Measurements from ENCODE around the gene LRP1-AS. TPM values are rescaled to one million over a fixed set of nuclear protein-coding genes. Genes with fewer than 3 reads are reported as not detected.

Gene LRP1-AS
- total RNA-seq, 1 experiment from 2014 or later: not detected

DNA sequence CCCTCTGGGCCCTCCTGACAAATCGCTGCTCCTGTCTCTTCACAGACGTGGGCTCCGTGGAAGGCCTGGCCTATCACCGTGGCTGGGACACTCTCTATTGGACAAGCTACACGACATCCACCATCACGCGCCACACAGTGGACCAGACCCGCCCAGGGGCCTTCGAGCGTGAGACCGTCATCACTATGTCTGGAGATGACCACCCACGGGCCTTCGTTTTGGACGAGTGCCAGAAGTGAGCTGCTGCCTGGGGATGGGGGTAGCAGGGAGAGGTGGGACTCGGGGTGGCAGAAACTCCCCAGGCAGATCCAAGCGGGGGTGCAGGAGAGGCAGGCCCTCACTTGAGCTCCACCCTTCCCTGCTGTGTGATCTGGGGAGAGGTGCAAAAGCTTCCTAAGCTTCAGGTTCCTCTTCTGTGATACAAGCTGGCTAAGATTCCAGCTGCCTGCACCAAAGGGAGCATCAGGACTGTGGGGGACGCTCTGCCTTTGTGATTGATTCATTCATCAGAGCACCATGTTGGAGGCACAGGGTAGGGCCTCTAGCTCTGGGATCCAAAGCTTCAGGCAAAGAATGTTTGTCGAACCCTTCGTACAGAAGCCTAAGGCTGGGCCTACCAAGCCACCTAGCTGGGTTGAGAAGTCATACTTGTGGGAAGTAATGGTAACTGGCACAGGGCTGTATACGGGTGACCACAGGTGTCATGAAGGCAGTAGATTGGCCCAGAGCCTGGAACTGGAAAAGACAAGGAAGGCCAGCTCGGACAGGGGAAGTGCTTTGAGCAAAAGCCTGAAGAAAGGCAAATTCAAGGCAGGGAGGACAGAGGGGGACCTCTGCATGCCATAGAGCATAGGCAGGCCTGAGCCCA lies 40.0 kb upstream of the LRP1-AS start:
- intact Hi-C loops (cut with micrococcal nuclease; ENCODE audit: unreplicated experiment): no loop called here
- no peak for DNase-seq
- Mint-ChIP-seq H3K27me3 (ENCODE audit: unreplicated experiment) (peaks cover 9% of the 10 kb centered on the region), H3K4me1 (ENCODE audit: low read depth, unreplicated experiment) (no peaks in the 10 kb centered on the region), H3K27ac (ENCODE audit: unreplicated experiment) (no peak overlapping the region), H3K36me3 (ENCODE audit: insufficient read depth, unreplicated experiment) (peaks cover 7% of the 10 kb centered on the region), H3K4me3 (ENCODE audit: low read depth, unreplicated experiment) (no peak overlapping the region), H3K9me3 (ENCODE audit: low read depth, unreplicated experiment) (peaks cover 2% of the 10 kb centered on the region)
- CTCF ChIA-PET: interaction anchor here (0.5 to 1.1 kb wide), 2 partner anchors 59 to 441 kb away, joined by 3 read pairs; partner anchors contain the start of gene LRP1
- BruUV-seq (replicated peaks): no TSS peak
- no peak for TF ChIP-seq CTCF (IDR thresholded peaks at IDR 0.05; ENCODE audit: unreplicated experiment)

GRCh38 chr12:57185906-57186508 lies 38.6 kb upstream of the LRP1-AS start:
- H3K4me3 Mint-ChIP-seq (ENCODE audit: low read depth, unreplicated experiment): no peak overlapping the region
- TF ChIP-seq CTCF (IDR thresholded peaks at IDR 0.05; ENCODE audit: unreplicated experiment): no peak
- CTCF ChIA-PET: interaction anchor here (1.0 to 6.0 kb wide), 3 partner anchors 10 to 62 kb away, joined by 3 to 39 read pairs (median 3); partner anchors contain the start of gene LRP1
- no TSS peak for BruUV-seq (replicated peaks)
- no peak overlapping the region for H3K27ac Mint-ChIP-seq (ENCODE audit: unreplicated experiment)
- H3K36me3 Mint-ChIP-seq (ENCODE audit: insufficient read depth, unreplicated experiment): peaks cover 4% of the 10 kb centered on the region
- no peaks in the 10 kb centered on the region for H3K4me1 Mint-ChIP-seq (ENCODE audit: low read depth, unreplicated experiment)
- no peaks in the 10 kb centered on the region for H3K9me3 Mint-ChIP-seq (ENCODE audit: low read depth, unreplicated experiment)
- intact Hi-C loops (cut with micrococcal nuclease; ENCODE audit: unreplicated experiment): no loop called here
- DNase-seq: no peak
- peaks cover 9% of the 10 kb centered on the region for H3K27me3 Mint-ChIP-seq (ENCODE audit: unreplicated experiment)

GRCh38 chr12:57185403-57185802 lies 38.0 kb upstream of the LRP1-AS start:
- TF ChIP-seq CTCF (IDR thresholded peaks at IDR 0.05; ENCODE audit: unreplicated experiment): no peak
- CTCF ChIA-PET: interaction anchor here (1.0 to 6.0 kb wide), 5 partner anchors 9 to 61 kb away, joined by 3 to 39 read pairs (median 3); partner anchors contain the start of gene LRP1
- no TSS peak for BruUV-seq (replicated peaks)
- no peak for DNase-seq
- Mint-ChIP-seq H3K27ac (ENCODE audit: unreplicated experiment) (no peak overlapping the region), H3K4me3 (ENCODE audit: low read depth, unreplicated experiment) (no peak overlapping the region), H3K9me3 (ENCODE audit: low read depth, unreplicated experiment) (no peaks in the 10 kb centered on the region), H3K27me3 (ENCODE audit: unreplicated experiment) (peaks cover 9% of the 10 kb centered on the region), H3K36me3 (ENCODE audit: insufficient read depth, unreplicated experiment) (peaks cover 4% of the 10 kb centered on the region), H3K4me1 (ENCODE audit: low read depth, unreplicated experiment) (no peaks in the 10 kb centered on the region)
- intact Hi-C loops (cut with micrococcal nuclease; ENCODE audit: unreplicated experiment): no loop called here

DNA sequence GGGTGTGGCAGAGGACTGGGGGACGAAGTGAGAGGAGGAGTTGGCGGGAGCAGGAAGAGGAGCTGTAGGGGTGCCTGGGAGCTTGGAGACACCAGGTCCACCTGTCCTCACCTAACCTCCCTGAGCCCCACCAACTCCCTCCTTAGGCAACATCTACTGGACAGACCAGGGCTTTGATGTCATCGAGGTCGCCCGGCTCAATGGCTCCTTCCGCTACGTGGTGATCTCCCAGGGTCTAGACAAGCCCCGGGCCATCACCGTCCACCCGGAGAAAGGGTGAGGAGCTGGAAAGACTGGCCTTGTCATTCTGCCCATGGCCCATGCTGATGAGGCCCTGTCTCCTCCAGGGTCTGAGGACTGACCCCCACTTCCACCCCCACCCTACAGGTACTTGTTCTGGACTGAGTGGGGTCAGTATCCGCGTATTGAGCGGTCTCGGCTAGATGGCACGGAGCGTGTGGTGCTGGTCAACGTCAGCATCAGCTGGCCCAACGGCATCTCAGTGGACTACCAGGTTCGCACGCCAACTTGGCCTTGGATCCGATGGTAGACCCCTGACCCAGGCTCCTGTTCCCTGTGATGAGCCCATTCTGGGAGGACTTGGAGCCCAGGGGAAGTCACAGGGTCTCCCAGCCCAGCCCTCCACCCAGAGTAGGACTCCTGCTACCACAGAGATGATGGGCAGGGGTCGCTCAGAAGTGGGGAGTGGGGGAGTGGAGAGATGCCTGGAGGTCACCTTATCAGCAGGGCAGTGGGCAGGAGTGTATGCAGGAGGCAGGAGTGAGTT lies 36.7 kb upstream of the LRP1-AS start:
- Mint-ChIP-seq H3K9me3 (ENCODE audit: low read depth, unreplicated experiment) (no peaks in the 10 kb centered on the region), H3K4me1 (ENCODE audit: low read depth, unreplicated experiment) (no peaks in the 10 kb centered on the region), H3K27me3 (ENCODE audit: unreplicated experiment) (peaks cover 9% of the 10 kb centered on the region), H3K36me3 (ENCODE audit: insufficient read depth, unreplicated experiment) (peaks cover 4% of the 10 kb centered on the region), H3K4me3 (ENCODE audit: low read depth, unreplicated experiment) (no peak overlapping the region), H3K27ac (ENCODE audit: unreplicated experiment) (no peak overlapping the region)
- TF ChIP-seq CTCF (IDR thresholded peaks at IDR 0.05; ENCODE audit: unreplicated experiment): no peak
- CTCF ChIA-PET: interaction anchor here (0.6 to 6.0 kb wide), 6 partner anchors 9 to 954 kb away, joined by 3 to 39 read pairs (median 10); partner anchors contain the start of gene LRP1
- intact Hi-C loops (cut with micrococcal nuclease; ENCODE audit: unreplicated experiment): loop anchor here (1.0 to 5.0 kb wide), 3 partner anchors 60 to 175 kb away; no protein-coding TSS in a partner anchor
- no peak for DNase-seq
- BruUV-seq (replicated peaks): no TSS peak

Data from Calu3 (cell line).